Mesendoderm (in vitro differentiated cells): ENCODE measurements around the gene HNRNPK.

Experiments used
- DNase-seq: peaks from one replicate; pipeline ENCODE4 v3.0.0; 2013
- H2AK5ac ChIP-seq: 2 replicates; pipeline ENCODE4 v1.6.1; 2013; ENCODE audit warnings: low read length, inconsistent platforms
- H2BK120ac ChIP-seq: 2 replicates; pipeline ENCODE4 v1.6.1; 2013; ENCODE audit warnings: low read depth, mild to moderate bottlenecking, low read length, moderate library complexity, mixed read lengths
- H2BK15ac ChIP-seq: replicated peaks from 2 replicates; pipeline ENCODE4 v1.6.1; 2013; ENCODE audit warnings: low read depth, mild to moderate bottlenecking, moderate library complexity
- H2BK5ac ChIP-seq: 2 replicates; pipeline ENCODE4 v1.6.1; 2013; ENCODE audit warnings: low read length, inconsistent platforms
- H3K18ac ChIP-seq: 2 replicates; pipeline ENCODE4 v1.6.1; 2013; ENCODE audit warnings: mild to moderate bottlenecking, low read length, mixed read lengths
- H3K23ac ChIP-seq: one replicate; pipeline ENCODE4 v1.6.1; 2013; ENCODE audit warnings: low read length
- H3K27ac ChIP-seq: 2 replicates; pipeline ENCODE4 v1.5.1; 2013; ENCODE audit warnings: low read depth, mild to moderate bottlenecking, inconsistent platforms, low read length, moderate library complexity
- H3K27me3 ChIP-seq: 2 replicates; pipeline ENCODE4 v1.6.1; 2013; ENCODE audit warnings: low read length, control low read depth, mild to moderate bottlenecking, inconsistent platforms; ENCODE audit not compliant: insufficient read depth, poor library complexity
- H3K36me3 ChIP-seq: 2 replicates; pipeline ENCODE4 v1.6.1; 2013; ENCODE audit warnings: low read length, inconsistent platforms; ENCODE audit not compliant: control insufficient read depth, insufficient read depth
- H3K4ac ChIP-seq: one replicate; pipeline ENCODE4 v1.6.1; 2013; ENCODE audit warnings: low read depth, mild to moderate bottlenecking, low read length, moderate library complexity
- H3K4me1 ChIP-seq: 2 replicates; pipeline ENCODE4 v1.6.1; 2013; ENCODE audit warnings: low read depth, low read length, inconsistent platforms; ENCODE audit not compliant: control insufficient read depth
- H3K4me2 ChIP-seq: 2 replicates; pipeline ENCODE4 v1.6.1; 2013; ENCODE audit warnings: low read length
- H3K4me3 ChIP-seq: 2 replicates; pipeline ENCODE4 v1.5.1; 2013; ENCODE audit warnings: mild to moderate bottlenecking, low read length
- H3K56ac ChIP-seq: one replicate; pipeline ENCODE4 v1.6.1; 2013; ENCODE audit warnings: low read length
- H3K79me1 ChIP-seq: 2 replicates; pipeline ENCODE4 v1.6.1; 2013; ENCODE audit warnings: low read length, inconsistent platforms
- H3K79me2 ChIP-seq: 2 replicates; pipeline ENCODE4 v1.6.1; 2013; ENCODE audit warnings: mild to moderate bottlenecking, low read length; ENCODE audit not compliant: control insufficient read depth, insufficient read depth
- H3K9ac ChIP-seq: 2 replicates; pipeline ENCODE4 v1.6.1; 2013; ENCODE audit warnings: low read length, inconsistent platforms
- H4K5ac ChIP-seq: one replicate; pipeline ENCODE4 v1.6.1; 2013; ENCODE audit warnings: low read length
- H4K8ac ChIP-seq: one replicate; pipeline ENCODE4 v1.6.1; 2013; ENCODE audit warnings: low read depth, mild to moderate bottlenecking, control low read depth, low read length, moderate library complexity
- WGBS: extraction: QIAGEN DNeasy Blood & Tissue Kit; methylation state at CpG from one replicate; pipeline ENCODE4 v1.1.7; 2013; ENCODE audit warnings: low lambda C conversion rate, missing lambda C conversion rate; ENCODE audit not compliant: insufficient coverage; ENCODE audit errors: extremely low coverage; 5-methylcytosine and 5-hydroxymethylcytosine counted together

Gene HNRNPK

DNA sequence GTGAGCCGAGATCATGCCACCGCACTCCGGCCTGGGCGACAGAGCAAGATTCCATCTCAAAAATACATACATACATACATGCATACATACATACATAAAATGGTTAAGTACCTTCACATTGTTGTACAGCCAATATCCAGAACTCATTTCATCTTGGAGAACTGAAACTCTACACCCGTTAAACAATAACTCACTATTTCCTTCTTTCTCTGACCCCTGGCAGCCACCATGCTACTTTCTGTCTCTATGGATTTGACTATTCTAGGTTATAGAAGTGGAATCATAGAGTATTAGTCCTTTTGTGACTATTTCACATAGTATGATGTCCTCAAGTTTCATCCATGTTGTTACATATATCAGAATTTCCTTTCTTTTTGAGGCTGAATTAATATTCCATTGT lies 49.1 kb downstream of the HNRNPK start:
- Histone ChIP-seq H3K23ac (no peak overlapping the region), H2BK15ac (no peak overlapping the region), H3K4me1 (no peaks in the 10 kb centered on the region), H4K5ac (no peak overlapping the region), H3K9ac (no peak overlapping the region), H3K27ac (no peak overlapping the region), H3K4me3 (no peak overlapping the region), H3K56ac (no peak overlapping the region), H4K8ac (no peak overlapping the region), H3K18ac (no peak overlapping the region), H2BK120ac (no peak overlapping the region), H2BK5ac (no peak overlapping the region), H3K79me2 (no peaks in the 10 kb centered on the region), H3K27me3 (no peaks in the 10 kb centered on the region), H3K4me2 (no peak overlapping the region), H2AK5ac (no peak overlapping the region), H3K36me3 (no peaks in the 10 kb centered on the region), H3K4ac (no peak overlapping the region), H3K79me1 (no peaks in the 10 kb centered on the region)
- no peak for DNase-seq
- WGBS = no CpG with 5 or more reads among the region's 5 CpGs

DNA sequence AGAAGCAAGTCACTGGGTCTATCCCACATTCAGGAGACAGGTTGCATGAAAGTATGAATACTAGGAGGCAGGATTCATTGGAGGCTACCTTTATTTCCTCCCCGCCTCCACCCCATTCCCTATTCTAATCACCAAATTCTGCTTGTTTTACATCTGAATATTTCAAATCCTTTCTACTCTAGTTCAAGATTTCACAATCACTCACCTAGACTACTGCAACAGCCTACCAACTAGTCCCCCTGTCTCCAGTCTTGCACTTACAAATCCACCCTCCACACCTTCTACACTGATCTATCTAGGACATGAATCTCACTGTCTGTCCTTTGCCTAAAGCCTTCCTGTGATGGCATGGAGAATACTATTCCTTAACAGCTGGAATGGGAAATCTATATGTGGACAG lies 52.4 kb downstream of the HNRNPK start:
- WGBS = no CpG with 5 or more reads among the region's 1 CpG
- Histone ChIP-seq H2AK5ac (no peak overlapping the region), H3K27me3 (no peaks in the 10 kb centered on the region), H3K23ac (no peak overlapping the region), H3K4ac (no peak overlapping the region), H3K79me1 (no peaks in the 10 kb centered on the region), H3K9ac (no peak overlapping the region), H4K5ac (no peak overlapping the region), H3K4me2 (no peak overlapping the region), H2BK15ac (no peak overlapping the region), H3K27ac (no peak overlapping the region), H2BK5ac (no peak overlapping the region), H3K18ac (no peak overlapping the region), H3K79me2 (no peaks in the 10 kb centered on the region), H3K36me3 (no peaks in the 10 kb centered on the region), H3K56ac (no peak overlapping the region), H4K8ac (no peak overlapping the region), H3K4me3 (no peak overlapping the region), H2BK120ac (no peak overlapping the region), H3K4me1 (no peaks in the 10 kb centered on the region)
- no peak for DNase-seq

DNA sequence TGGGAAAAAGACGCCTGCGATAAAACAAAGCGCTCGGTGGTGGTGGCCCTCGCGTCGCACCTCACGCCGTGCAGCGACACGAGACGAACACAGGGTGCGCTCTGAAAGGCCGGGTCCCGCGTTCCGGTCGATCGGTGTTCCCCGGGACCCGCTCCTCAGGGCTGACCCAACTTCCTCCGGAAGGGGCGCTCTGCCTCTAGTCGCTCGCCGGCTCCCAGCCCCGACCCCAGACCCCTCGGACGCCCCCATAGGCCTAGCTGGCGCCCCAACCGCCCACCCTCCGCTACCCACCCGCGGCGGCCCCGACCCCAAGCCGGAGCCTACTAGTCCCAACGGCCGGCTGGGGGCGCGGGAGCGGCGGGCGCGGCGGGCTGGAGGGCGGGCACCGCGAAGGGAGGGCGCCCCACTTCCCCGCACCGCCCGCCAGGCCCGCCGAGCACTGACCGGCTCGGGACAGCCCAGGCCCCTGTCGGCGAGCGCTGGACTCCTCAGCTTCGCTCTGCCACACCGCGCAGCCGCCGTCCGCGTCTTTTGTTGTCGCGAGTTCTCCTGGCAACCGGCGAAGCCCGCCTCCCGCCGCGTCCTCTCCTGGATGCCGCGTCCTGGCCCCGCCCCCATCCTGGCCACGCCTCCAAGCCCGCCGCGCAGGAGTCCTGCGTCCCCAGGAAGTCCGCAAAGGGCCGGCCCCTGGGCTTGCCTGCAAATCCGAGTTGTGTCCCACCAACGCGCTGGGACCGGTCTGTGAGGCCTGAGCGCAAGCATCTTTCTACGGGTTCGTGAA lies 58.9 kb downstream of the HNRNPK start, which contains the start of gene KIF27:
Gene KIF27, minus strand, starts transcription at position 506 of the 781 bp plus-strand sequence. CDS start 5,841 bp downstream, outside the sequence.
- Histone ChIP-seq H4K5ac (peak within 1 kb of the TSS; percentile 97), H3K4me2 (peak within 1 kb of the TSS; percentile 18), H3K4me3 (peak within 1 kb of the TSS; percentile 28), H3K27me3 (no peaks in the 10 kb centered on the region), H2AK5ac (no peak within 1 kb of the TSS), H3K36me3 (no peaks in the 10 kb centered on the region), H3K4me1 (no peaks in the 10 kb centered on the region), H3K79me2 (no peaks in the 10 kb centered on the region), H3K79me1 (no peaks in the 10 kb centered on the region), H2BK120ac (peak within 1 kb of the TSS; percentile 52), H4K8ac (peak within 1 kb of the TSS; percentile 56), H3K27ac (peak within 1 kb of the TSS; percentile 91), H3K56ac (peak within 1 kb of the TSS; percentile 74), H3K9ac (peak within 1 kb of the TSS; percentile 53), H3K23ac (no peak within 1 kb of the TSS), H3K4ac (peak within 1 kb of the TSS; percentile 43), H2BK5ac (no peak within 1 kb of the TSS), H2BK15ac (no peak within 1 kb of the TSS), H3K18ac (peak within 1 kb of the TSS; percentile 94)
- DNase-seq = peak; percentile 98
- no CpG with 5 or more reads among the region's 92 CpGs for WGBS

DNA sequence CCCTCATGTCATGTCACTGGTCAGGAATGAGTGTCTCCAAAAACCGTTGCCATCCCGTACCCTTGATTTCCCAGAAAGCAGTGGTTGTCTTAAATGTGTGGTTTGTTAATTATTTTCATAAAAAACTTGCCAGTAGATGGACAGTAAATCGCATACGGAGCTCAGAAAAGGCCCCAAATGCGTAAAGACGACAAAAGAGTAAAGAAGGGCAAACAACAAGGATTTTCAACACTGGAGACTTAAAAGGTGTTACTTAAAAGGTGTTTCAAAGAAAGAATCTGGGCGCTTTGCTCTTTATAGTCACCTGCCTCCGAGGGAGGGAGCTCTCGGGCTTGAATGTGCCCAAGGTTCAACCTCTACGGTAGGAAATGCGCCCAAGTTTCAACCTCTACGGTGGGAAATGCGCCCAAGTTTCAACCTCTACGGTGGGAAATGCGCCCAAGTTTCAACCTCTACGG lies 59.5 kb downstream of the HNRNPK start:
- no CpG with 5 or more reads among the region's 16 CpGs for WGBS

DNA sequence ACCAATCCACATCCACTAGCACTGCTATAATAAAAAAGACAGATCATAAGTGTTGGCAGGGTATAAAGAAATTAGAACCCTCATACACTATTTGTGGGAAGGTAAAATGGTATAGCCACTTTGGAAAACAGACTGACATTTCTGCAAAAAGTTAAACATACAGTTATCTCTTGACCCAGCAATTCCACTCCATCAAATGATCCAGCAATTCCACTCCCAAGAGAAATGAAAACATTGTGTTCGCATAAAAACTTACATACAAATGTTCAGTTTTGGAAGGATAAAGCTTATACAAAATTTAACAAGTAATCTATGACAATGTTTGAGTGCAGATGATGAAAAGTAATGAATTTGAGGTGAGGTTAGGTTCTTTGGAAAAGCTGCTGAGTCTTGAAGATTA lies 60.9 kb downstream of the HNRNPK start:
- Histone ChIP-seq H2BK5ac (no peak overlapping the region), H2AK5ac (no peak overlapping the region), H2BK120ac (no peak overlapping the region), H3K23ac (no peak overlapping the region), H3K27ac (no peak overlapping the region), H3K4me3 (no peak overlapping the region), H3K27me3 (no peaks in the 10 kb centered on the region), H3K4ac (no peak overlapping the region), H4K5ac (no peak overlapping the region), H3K9ac (no peak overlapping the region), H3K18ac (no peak overlapping the region), H3K79me2 (no peaks in the 10 kb centered on the region), H4K8ac (no peak overlapping the region), H3K79me1 (no peaks in the 10 kb centered on the region), H3K36me3 (no peaks in the 10 kb centered on the region), H3K4me2 (no peak overlapping the region), H3K4me1 (no peaks in the 10 kb centered on the region), H2BK15ac (no peak overlapping the region), H3K56ac (no peak overlapping the region)
- no CpG with 5 or more reads among the region's 1 CpG for WGBS
- no peak for DNase-seq

More for the DNA sequence above, 59.5 kb downstream of the HNRNPK start:
- no peak overlapping the region for H2BK5ac ChIP-seq
- no peaks in the 10 kb centered on the region for H3K4me1 ChIP-seq
- no peaks in the 10 kb centered on the region for H3K79me2 ChIP-seq
- peak overlapping the region; percentile 91 for H3K27ac ChIP-seq
- no peak overlapping the region for H3K23ac ChIP-seq
- DNase-seq = peak; percentile 88
- H3K4me3 ChIP-seq = peak overlapping the region; percentile 28
- peak overlapping the region; percentile 74 for H3K56ac ChIP-seq
- no peak overlapping the region for H2BK120ac ChIP-seq
- H3K36me3 ChIP-seq = no peaks in the 10 kb centered on the region
- no peaks in the 10 kb centered on the region for H3K27me3 ChIP-seq
- peak overlapping the region; percentile 11 for H3K4me2 ChIP-seq
- peak overlapping the region; percentile 53 for H3K9ac ChIP-seq
- H4K5ac ChIP-seq = no peak overlapping the region
- no peak overlapping the region for H2AK5ac ChIP-seq
- H3K79me1 ChIP-seq = no peaks in the 10 kb centered on the region
- no peak overlapping the region for H2BK15ac ChIP-seq
- H3K4ac ChIP-seq = no peak overlapping the region
- no peak overlapping the region for H4K8ac ChIP-seq
- H3K18ac ChIP-seq = peak overlapping the region; percentile 94
